ENCODE results near the gene NCS1.

DNA sequence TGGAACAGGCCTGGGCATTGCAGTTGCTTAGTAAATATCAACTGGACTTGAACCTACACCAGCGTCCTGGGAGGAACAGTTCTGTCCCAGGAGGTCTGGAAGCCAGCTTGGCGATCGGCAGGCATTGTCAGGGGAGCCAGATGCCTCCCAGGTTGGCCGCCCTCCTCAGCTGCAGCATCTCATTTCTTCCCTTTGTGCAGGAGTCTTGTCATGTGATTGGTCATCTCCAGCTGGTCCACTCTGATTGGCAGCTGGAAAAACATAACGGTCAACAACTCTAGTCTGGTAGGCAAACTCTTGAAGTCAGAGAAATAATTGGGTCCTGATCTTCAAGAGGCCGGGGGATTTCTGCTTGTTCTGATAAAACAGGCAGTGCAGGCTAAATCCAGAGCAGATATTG lies 29.6 kb upstream of the NCS1 start:
- TF ChIP-seq FOXP2 (optimal IDR thresholded peaks at IDR 0.05; ENCODE audit: borderline replicate concordance, extremely low read depth, extremely low read length, insufficient read depth) (no peak), REST (IDR thresholded peaks at IDR 0.05; ENCODE audit: insufficient read depth in 1 of 2, low read depth in 2 of 2, low read length in 2 of 2) (no peak), POLR2AphosphoS5 (IDR thresholded peaks at IDR 0.05; ENCODE audit: low read depth, low read length) (no peak), TAF1 (IDR thresholded peaks at IDR 0.05; ENCODE audit: borderline replicate concordance, insufficient read depth, low read length) (no peak), SIN3A (IDR thresholded peaks at IDR 0.05; ENCODE audit: borderline replicate concordance, insufficient read depth, low read length) (no peak)
